Choroid plexus epithelial cell (primary cell): ENCODE results near the gene POLR3A.

Source experiments
- DNase-seq: peaks from one replicate; pipeline ENCODE4 v3.0.0-alpha.2; 2010; ENCODE audit warnings: low read depth
- H3K4me3 ChIP-seq: 2 replicates; pipeline ENCODE4 v1.5.1; 2011; ENCODE audit warnings: low read depth, mild to moderate bottlenecking, control low read depth, low read length, moderate library complexity
- TF ChIP-seq, protein P1 (sequence below): conservative IDR thresholded peaks from 2 replicates; pipeline ENCODE4 v1.5.1; 2011; ENCODE audit warnings: low read depth, mild to moderate bottlenecking, control low read depth, inconsistent platforms, low read length, moderate library complexity

POLR3A gene

GRCh38 chr10:77962350-77963146 lies 66.8 kb downstream of the POLR3A start:
- DNase-seq = no peak
- TF ChIP-seq, protein P1, sequence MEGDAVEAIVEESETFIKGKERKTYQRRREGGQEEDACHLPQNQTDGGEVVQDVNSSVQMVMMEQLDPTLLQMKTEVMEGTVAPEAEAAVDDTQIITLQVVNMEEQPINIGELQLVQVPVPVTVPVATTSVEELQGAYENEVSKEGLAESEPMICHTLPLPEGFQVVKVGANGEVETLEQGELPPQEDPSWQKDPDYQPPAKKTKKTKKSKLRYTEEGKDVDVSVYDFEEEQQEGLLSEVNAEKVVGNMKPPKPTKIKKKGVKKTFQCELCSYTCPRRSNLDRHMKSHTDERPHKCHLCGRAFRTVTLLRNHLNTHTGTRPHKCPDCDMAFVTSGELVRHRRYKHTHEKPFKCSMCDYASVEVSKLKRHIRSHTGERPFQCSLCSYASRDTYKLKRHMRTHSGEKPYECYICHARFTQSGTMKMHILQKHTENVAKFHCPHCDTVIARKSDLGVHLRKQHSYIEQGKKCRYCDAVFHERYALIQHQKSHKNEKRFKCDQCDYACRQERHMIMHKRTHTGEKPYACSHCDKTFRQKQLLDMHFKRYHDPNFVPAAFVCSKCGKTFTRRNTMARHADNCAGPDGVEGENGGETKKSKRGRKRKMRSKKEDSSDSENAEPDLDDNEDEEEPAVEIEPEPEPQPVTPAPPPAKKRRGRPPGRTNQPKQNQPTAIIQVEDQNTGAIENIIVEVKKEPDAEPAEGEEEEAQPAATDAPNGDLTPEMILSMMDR = no peak
- H3K4me3 ChIP-seq = no peak overlapping the region

DNA sequence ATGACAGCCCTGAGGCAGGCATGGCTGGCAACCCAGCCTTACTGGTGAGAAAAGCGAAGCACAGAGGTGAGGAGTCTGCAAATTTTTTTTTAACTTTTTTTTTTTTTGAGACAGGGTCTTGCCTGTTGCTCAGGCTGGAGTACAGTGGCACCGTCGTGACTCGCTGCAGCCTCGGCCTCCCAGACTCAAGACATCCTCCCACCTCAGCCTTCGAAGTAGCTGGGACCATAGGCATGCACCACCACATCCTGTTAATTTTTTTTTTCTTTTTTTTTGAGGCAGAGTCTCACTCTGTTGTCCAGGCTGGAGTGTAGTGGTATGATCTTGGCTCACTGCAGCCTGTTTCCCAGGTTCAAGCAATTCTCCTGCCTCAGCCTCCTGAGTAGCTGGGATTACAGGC lies 67.6 kb downstream of the POLR3A start:
- TF ChIP-seq, protein P1 = no peak
- DNase-seq = no peak
- no peak overlapping the region for H3K4me3 ChIP-seq

GRCh38 chr10:77960829-77961329 lies 68.4 kb downstream of the POLR3A start:
- TF ChIP-seq, protein P1 = no peak
- no peak overlapping the region for H3K4me3 ChIP-seq
- no peak for DNase-seq

DNA sequence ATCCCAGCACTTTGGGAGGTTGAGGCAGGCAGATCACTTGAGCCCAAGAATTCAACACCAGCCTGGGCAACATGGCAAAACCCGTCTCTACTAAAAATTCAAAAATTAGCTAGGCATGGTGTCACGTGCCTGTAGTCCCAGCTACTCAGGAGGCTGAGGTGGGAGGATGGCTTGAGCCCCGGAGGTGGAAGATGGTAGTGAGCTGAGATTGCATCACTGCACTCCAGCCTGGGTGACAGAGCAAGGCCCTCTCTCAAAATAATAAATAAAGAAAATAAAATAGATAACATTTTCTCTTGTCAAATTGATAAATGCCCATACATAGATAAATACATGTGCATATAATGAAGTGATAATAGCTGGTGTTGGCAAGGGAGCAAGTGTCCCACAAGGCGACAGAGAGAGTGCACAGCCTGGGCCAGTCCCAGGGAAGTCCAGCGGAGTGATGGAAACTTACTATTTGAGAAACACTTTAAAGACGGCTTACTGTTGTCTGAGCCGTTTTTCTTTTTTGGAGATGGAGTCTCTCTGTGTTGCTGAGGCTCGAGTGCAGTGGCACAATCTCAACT lies 69.3 kb downstream of the POLR3A start:
- TF ChIP-seq, protein P1 = no peak
- H3K4me3 ChIP-seq = no peak overlapping the region
- no peak for DNase-seq

- H3K4me3 ChIP-seq = no peak overlapping the region
- TF ChIP-seq, protein P1 = no peak
- no peak for DNase-seq
Observed at GRCh38 chr10:77959384-77959783, 69.9 kb downstream of the POLR3A start.

DNA sequence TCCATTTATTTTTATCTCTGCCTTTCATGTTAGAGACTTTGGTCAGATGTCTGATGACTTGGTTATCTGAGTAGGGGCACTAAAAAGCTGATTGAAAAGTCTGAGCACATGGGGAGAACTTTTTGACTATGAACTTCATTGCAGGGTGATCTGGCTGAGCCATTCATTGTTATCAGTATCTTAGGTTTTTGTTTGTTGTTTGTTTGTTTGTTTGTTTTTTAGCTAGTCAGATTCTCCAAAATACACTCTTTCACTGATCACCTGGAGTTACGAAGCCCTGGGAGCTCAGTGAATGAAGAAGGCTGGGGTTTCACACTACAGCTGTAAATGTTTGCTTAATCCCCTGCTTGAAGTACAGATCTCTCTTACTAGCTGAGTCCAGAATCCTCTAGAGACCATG lies 74.2 kb downstream of the POLR3A start:
- TF ChIP-seq, protein P1 = no peak
- H3K4me3 ChIP-seq = no peak overlapping the region
- DNase-seq = peak; percentile 42
